GM12878 (cell line): ENCODE results near the gene TJAP1. TPM values are rescaled to one million over a fixed set of nuclear protein-coding genes. Genes with fewer than 3 reads are reported as not detected.

ENCODE experiments used
- ATAC-seq: fragments of 200-7000 bp; cut with Tn5 transposase; 3 replicates; pipeline ENCODE4 v1.9.1; 2020; ENCODE audit warnings: mild to moderate bottlenecking, moderate library complexity
- BruUV-seq: library from RNA; stranded (reverse); fragments of 400-500 nt; replicated peaks from 2 replicates; lab custom pipeline; 2021; lab: Mats Ljungman, UMichigan
- CTCF ChIA-PET: fragments of 300-600 bp; sonication (Branson Sonifier 250); formaldehyde crosslinking; extraction: SDS; loops from one replicate; lab custom pipeline; 2021; ENCODE audit warnings: inconsistent platforms; lab: Yijun Ruan, JAX
- POLR2A ChIA-PET: fragments of 350-600 bp; formaldehyde crosslinking; extraction: SDS; loops from one replicate; lab custom pipeline; 2021; ENCODE audit warnings: inconsistent platforms; lab: Charles Lee
- RAD21 ChIA-PET: fragments of 300-600 bp; sonication (Branson Sonifier 250); formaldehyde crosslinking; loops from one replicate; lab custom pipeline; 2023; ENCODE audit warnings: antibody characterized with exemption; ENCODE audit not compliant: unreplicated experiment; lab: Charles Lee
- SMC1A ChIA-PET: fragments of 300-600 bp; sonication (Branson Sonifier 250); formaldehyde crosslinking; loops from one replicate; lab custom pipeline; 2023; ENCODE audit not compliant: unreplicated experiment, uncharacterized antibody; lab: Charles Lee
- DNase-seq: peaks from one replicate; pipeline ENCODE4 v3.0.0-alpha.2; 2011; ENCODE audit warnings: low read depth, low spot score
- FAIRE-seq: peaks from 3 replicates; lab custom pipeline; 2011; peaks lifted over from hg19 to GRCh38; lab: Jason Lieb, UNC
- H2AFZ ChIP-seq: 2 replicates; pipeline ENCODE4 v1.6.0; 2011; ENCODE audit warnings: low read depth, low read length, control low read depth; ENCODE audit not compliant: control insufficient read depth
- H3K27ac ChIP-seq: 2 replicates; pipeline ENCODE4 v1.5.1; 2011; ENCODE audit warnings: control low read depth; ENCODE audit not compliant: control insufficient read depth, insufficient read depth
- H3K27me3 ChIP-seq, 2 experiments: replicated peaks in 1 of 2; 2 replicates each; pipeline versions ENCODE4 v1.6.0 to v1.6.1; 2011; ENCODE audit warnings: low read length in 1 of 2; ENCODE audit not compliant: control insufficient read depth in 2 of 2, insufficient read depth in 2 of 2
- H3K36me3 ChIP-seq, 2 experiments: 2 replicates each; pipeline ENCODE4 v1.5.1; 2011; ENCODE audit warnings: low read length in 1 of 2; ENCODE audit not compliant: control insufficient read depth in 2 of 2, insufficient read depth in 2 of 2
- H3K4me1 ChIP-seq: 2 replicates; pipeline ENCODE4 v1.6.1; 2011; ENCODE audit warnings: mild to moderate bottlenecking, low read length, moderate library complexity, mixed read lengths; ENCODE audit not compliant: control insufficient read depth, insufficient read depth
- H3K4me2 ChIP-seq: 2 replicates; pipeline ENCODE4 v1.6.0; 2011; ENCODE audit warnings: control low read depth; ENCODE audit not compliant: control insufficient read depth, insufficient read depth
- H3K4me3 ChIP-seq: fragments of 200-600 bp; sonication (generic); 2 replicates; pipeline ENCODE4 v1.5.1; 2016
- H3K79me2 ChIP-seq: 2 replicates; pipeline ENCODE4 v1.6.0; 2011; ENCODE audit warnings: low read length; ENCODE audit not compliant: control insufficient read depth, insufficient read depth
- H3K9ac ChIP-seq: 2 replicates; pipeline ENCODE4 v1.8.0; 2011; ENCODE audit warnings: low read length, control low read depth, mixed read lengths; ENCODE audit not compliant: control insufficient read depth, insufficient read depth
- H3K9me3 ChIP-seq: replicated peaks from 3 replicates; pipeline ENCODE4 v1.5.1; 2011; ENCODE audit warnings: mild to moderate bottlenecking, low read length; ENCODE audit not compliant: control insufficient read depth, insufficient read depth
- H4K20me1 ChIP-seq: 2 replicates; pipeline ENCODE4 v1.6.0; 2011; ENCODE audit not compliant: control insufficient read depth, insufficient read depth
- DPF2 ChIP-seq: fragments of 450-650 bp; IDR thresholded peaks from 2 replicates; pipeline ENCODE4 v1.6.1; 2017; ENCODE audit warnings: mild to moderate bottlenecking
- ETV6 ChIP-seq, 2 experiments: fragments of 450-650 bp in 1 of 2; IDR thresholded peaks in 1 of 2; conservative IDR thresholded peaks in 1 of 2; 2 replicates each; pipeline ENCODE4 v1.6.1; 2014; ENCODE audit warnings: antibody characterized with exemption in 1 of 2, borderline replicate concordance in 1 of 2, low read depth in 1 of 2, mild to moderate bottlenecking in 1 of 2, moderate library complexity in 1 of 2
- HDAC2 ChIP-seq: fragments of 200-600 bp; sonication (generic); IDR thresholded peaks from 2 replicates; pipeline ENCODE4 v1.6.1; 2017
- JUND ChIP-seq: IDR thresholded peaks from 2 replicates; pipeline ENCODE4 v1.6.1; 2012; ENCODE audit warnings: low read depth, mild to moderate bottlenecking, low read length, improper control_type of control experiment, moderate library complexity
- MXI1 ChIP-seq: fragments of 150-350 bp; IDR thresholded peaks from 2 replicates; pipeline ENCODE4 v1.6.1; 2011; ENCODE audit warnings: low read depth, mild to moderate bottlenecking, inconsistent platforms, low read length, improper control_type of control experiment
- NKRF ChIP-seq: fragments of 450-650 bp; conservative IDR thresholded peaks from 2 replicates; pipeline ENCODE4 v1.6.1; 2017; ENCODE audit warnings: mild to moderate bottlenecking, moderate library complexity
- PAX8 ChIP-seq: fragments of 450-650 bp; IDR thresholded peaks from 2 replicates; pipeline ENCODE4 v1.6.1; 2017; ENCODE audit warnings: mild to moderate bottlenecking, moderate library complexity
- SPI1 ChIP-seq: IDR thresholded peaks from 2 replicates; pipeline ENCODE4 v1.6.1; 2011; ENCODE audit warnings: low read depth, mild to moderate bottlenecking, low read length, moderate library complexity, borderline replicate concordance; ENCODE audit not compliant: insufficient read depth
- TBL1XR1 ChIP-seq: IDR thresholded peaks from 2 replicates; pipeline ENCODE4 v1.6.1; 2012; ENCODE audit warnings: low read depth, low read length, improper control_type of control experiment
- USF1 ChIP-seq: IDR thresholded peaks from 2 replicates; pipeline ENCODE4 v1.6.1; 2011; ENCODE audit warnings: borderline replicate concordance, low read depth, mild to moderate bottlenecking, moderate library complexity, mixed read lengths, low read length; ENCODE audit not compliant: insufficient read depth; ENCODE audit errors: extremely low read length
- YBX1 ChIP-seq: fragments of 450-650 bp; IDR thresholded peaks from 2 replicates; pipeline ENCODE4 v1.6.1; 2016; ENCODE audit warnings: antibody characterized with exemption
- ZZZ3 ChIP-seq: IDR thresholded peaks from 2 replicates; pipeline ENCODE4 v1.6.1; 2011; ENCODE audit warnings: low read depth; ENCODE audit not compliant: control insufficient read depth, insufficient read length
- WGBS: methylation state at CpG from one replicate; pipeline ENCODE4 v1.1.6; 2016; ENCODE audit warnings: low lambda C conversion rate; ENCODE audit not compliant: insufficient replicate concordance, insufficient coverage; ENCODE audit errors: missing lambda C conversion rate; 5-methylcytosine and 5-hydroxymethylcytosine counted together
- in situ Hi-C: fragments of 300-500 bp; cut with MboI; formaldehyde crosslinking; loops from 9 replicates; pipeline ENCODE4 v1.14.3; 2018; ENCODE audit warnings: mixed read lengths
- intact Hi-C: fragments of 100-400 bp; cut with micrococcal nuclease; formaldehyde crosslinking; loops from one replicate; pipeline ENCODE4 v1.14.2; 2022; ENCODE audit not compliant: unreplicated experiment
- polyA plus RNA-seq, 11 experiments: library from polyadenylated mRNA; depleted of rRNA in 4 of 11; unstranded in 6 of 11; stranded (reverse) in 5 of 11; fragments of >200 nt; fragmentation: Nextera tagmentation in 4 of 11; fragmentation: Illumina TruSeq in 1 of 11; extraction: Ambion mirVana in 4 of 11; extraction: Trizol in 1 of 11; gene quantifications; 1 replicate in 1 of 11; 2 replicates in 10 of 11; pipeline versions ENCODE4 v1.2.1 to v1.2.3, GENCODE V29; 2011 to 2016; ENCODE audit warnings: inconsistent platforms in 2 of 11, missing spikeins in 2 of 11, low read depth in 1 of 11
- total RNA-seq, 4 experiments: library from RNA; depleted of rRNA in 3 of 4; stranded (reverse); fragments of >200 nt in 3 of 4; fragmentation: Illumina TruSeq in 1 of 4; extraction: Trizol in 1 of 4; gene quantifications; 2 replicates each; pipeline versions ENCODE4 v1.2.1 to v1.2.3, GENCODE V29; 2013 to 2021
- TF ChIP-seq, protein P1 (sequence below): fragments of 150-350 bp; IDR thresholded peaks from 2 replicates; pipeline ENCODE4 v1.6.1; 2016; ENCODE audit warnings: low read depth, low read length

The TJAP1 gene
- total and polyA plus RNA-seq, 10 of the 15 experiments (the other 5 are each of a cell fraction or from before 2014, with no cell fraction given) = 0.11 to 22.6 (median 12.8) TPM

DNA sequence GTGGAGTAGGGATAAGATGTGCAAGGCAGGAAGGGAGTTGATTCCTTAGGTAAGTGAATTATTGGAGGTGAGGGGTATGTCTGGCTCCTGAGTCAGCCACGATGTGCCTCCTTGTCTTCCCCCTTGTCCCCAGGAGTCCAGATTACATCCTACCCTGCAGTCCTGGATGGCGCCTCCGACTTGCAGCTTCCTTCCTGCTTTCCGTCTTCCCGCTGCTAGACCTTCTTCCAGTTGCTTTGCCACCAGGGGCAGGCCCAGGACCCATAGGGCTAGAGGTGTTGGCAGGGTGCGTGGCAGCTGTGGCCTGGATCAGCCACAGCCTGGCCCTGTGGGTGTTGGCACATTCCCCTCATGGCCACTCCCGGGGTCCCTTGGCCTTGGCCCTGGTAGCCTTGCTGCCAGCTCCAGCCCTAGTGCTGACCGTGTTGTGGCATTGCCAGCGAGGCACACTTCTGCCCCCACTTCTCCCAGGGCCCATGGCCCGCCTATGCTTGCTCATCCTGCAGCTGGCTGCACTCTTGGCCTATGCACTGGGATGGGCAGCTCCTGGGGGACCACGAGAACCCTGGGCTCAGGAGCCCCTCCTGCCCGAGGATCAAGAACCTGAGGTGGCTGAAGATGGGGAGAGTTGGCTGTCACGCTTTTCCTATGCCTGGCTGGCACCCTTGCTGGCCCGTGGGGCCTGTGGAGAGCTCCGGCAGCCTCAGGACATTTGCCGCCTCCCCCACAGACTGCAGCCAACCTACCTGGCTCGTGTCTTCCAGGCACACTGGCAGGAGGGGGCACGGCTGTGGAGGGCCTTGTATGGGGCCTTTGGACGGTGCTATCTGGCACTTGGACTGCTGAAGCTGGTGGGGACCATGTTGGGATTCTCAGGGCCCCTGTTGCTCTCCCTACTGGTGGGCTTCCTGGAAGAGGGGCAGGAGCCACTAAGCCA, 45.1 kb upstream of the TJAP1 start:
- H2AFZ ChIP-seq = no peak overlapping the region
- RAD21 ChIA-PET = no interaction called here
- no peak overlapping the region for H3K4me3 ChIP-seq
- no peak for TF ChIP-seq SPI1
- no peak for TF ChIP-seq JUND
- no peak for TF ChIP-seq HDAC2
- TF ChIP-seq, protein P1, sequence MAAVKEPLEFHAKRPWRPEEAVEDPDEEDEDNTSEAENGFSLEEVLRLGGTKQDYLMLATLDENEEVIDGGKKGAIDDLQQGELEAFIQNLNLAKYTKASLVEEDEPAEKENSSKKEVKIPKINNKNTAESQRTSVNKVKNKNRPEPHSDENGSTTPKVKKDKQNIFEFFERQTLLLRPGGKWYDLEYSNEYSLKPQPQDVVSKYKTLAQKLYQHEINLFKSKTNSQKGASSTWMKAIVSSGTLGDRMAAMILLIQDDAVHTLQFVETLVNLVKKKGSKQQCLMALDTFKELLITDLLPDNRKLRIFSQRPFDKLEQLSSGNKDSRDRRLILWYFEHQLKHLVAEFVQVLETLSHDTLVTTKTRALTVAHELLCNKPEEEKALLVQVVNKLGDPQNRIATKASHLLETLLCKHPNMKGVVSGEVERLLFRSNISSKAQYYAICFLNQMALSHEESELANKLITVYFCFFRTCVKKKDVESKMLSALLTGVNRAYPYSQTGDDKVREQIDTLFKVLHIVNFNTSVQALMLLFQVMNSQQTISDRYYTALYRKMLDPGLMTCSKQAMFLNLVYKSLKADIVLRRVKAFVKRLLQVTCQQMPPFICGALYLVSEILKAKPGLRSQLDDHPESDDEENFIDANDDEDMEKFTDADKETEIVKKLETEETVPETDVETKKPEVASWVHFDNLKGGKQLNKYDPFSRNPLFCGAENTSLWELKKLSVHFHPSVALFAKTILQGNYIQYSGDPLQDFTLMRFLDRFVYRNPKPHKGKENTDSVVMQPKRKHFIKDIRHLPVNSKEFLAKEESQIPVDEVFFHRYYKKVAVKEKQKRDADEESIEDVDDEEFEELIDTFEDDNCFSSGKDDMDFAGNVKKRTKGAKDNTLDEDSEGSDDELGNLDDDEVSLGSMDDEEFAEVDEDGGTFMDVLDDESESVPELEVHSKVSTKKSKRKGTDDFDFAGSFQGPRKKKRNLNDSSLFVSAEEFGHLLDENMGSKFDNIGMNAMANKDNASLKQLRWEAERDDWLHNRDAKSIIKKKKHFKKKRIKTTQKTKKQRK = no peak
- no peak for TF ChIP-seq ETV6 (conservative IDR thresholded peaks at IDR 0.05 in 1 of 2, IDR thresholded peaks at IDR 0.05 in 1 of 2; ENCODE audit: borderline replicate concordance in 1 of 2, low read depth in 1 of 2)
- TF ChIP-seq NKRF = no peak
- TF ChIP-seq DPF2 = no peak
- TF ChIP-seq ZZZ3 = no peak
- no peak for TF ChIP-seq TBL1XR1
- no peak for TF ChIP-seq PAX8
- TF ChIP-seq USF1 = no peak
- no peak for TF ChIP-seq YBX1
- no peak for TF ChIP-seq MXI1
- peaks cover 3 to 7% of the 10 kb centered on the region in 2 experiments; a peak in 3 of 4 replicates for H3K36me3 ChIP-seq
- H3K9ac ChIP-seq = no peak overlapping the region
- H3K27ac ChIP-seq = no peak overlapping the region
- H3K9me3 ChIP-seq = no peaks in the 10 kb centered on the region
- CTCF ChIA-PET = interaction anchor here (1.0 kb wide), 2 partner anchors 60 to 74 kb away, joined by 3 read pairs; no protein-coding TSS in a partner anchor
- no peaks in the 10 kb centered on the region; the same call in 1 of the 2 replicates for H4K20me1 ChIP-seq
- POLR2A ChIA-PET = no interaction called here
- intact Hi-C loops = no loop called here
- FAIRE-seq (no peak), ATAC-seq (no peak), DNase-seq (no peak)
- peaks cover 6% of the 10 kb centered on the region for H3K4me1 ChIP-seq
- SMC1A ChIA-PET = interaction anchor here (1.4 kb wide), 1 partner anchor 75 kb away, joined by 3 read pairs; no protein-coding TSS in a partner anchor
- WGBS = 92% methylated on average over 19 of the region's 19 CpGs
- H3K27me3 ChIP-seq = no peaks in the 10 kb centered on the region
- H3K4me2 ChIP-seq = no peak overlapping the region
- peaks cover 22% of the 10 kb centered on the region for H3K79me2 ChIP-seq
- BruUV-seq = no TSS peak
- in situ Hi-C loops = no loop called here
